Measurements from ENCODE around the gene HBG1. TPM values are rescaled to one million over a fixed set of nuclear protein-coding genes. Genes with fewer than 3 reads are reported as not detected.
"Not testable (repeated sequence)": the region's sequence is repeated elsewhere in the genome, so short reads cannot be mapped to it uniquely, and the experiment has no call there.

HBG1 gene
- total and polyA plus RNA-seq, 11 donors, result not detected

- no peaks in the 10 kb centered on the region for H3K4me1 ChIP-seq
- H3K27me3 ChIP-seq, result no peaks in the 10 kb centered on the region
- no peak overlapping the region for H3K27ac ChIP-seq
- intact Hi-C loops (cut with DNase I), result no loop called here
- DNase-seq (no peak), ATAC-seq (no peak)
- WGBS, 4 donors, result 66 to 74% (median 71%) methylated on average over 7 of the region's 7 CpGs
- H3K4me3 ChIP-seq, result no peak overlapping the region
- no peaks in the 10 kb centered on the region for H3K36me3 ChIP-seq
- H3K9me3 ChIP-seq, result peaks cover 0 to 32% (median 0%) of the 10 kb centered on the region in 12 donors
- TF ChIP-seq CTCF (IDR thresholded peaks at IDR 0.05), result no peak
These were observed 9.0 kb upstream of the HBG1 start for GRCh38 chr11:5258543-5259262.

- no peak overlapping the region for H3K4me3 ChIP-seq
- TF ChIP-seq CTCF (IDR thresholded peaks at IDR 0.05) (no peak), POLR2A (IDR thresholded peaks at IDR 0.05) (no peak)
- no peaks in the 10 kb centered on the region for H3K4me1 ChIP-seq
- H3K27me3 ChIP-seq, result no peaks in the 10 kb centered on the region
- H3K36me3 ChIP-seq, result no peaks in the 10 kb centered on the region
- peaks cover 0 to 26% (median 0%) of the 10 kb centered on the region in 12 donors for H3K9me3 ChIP-seq
- DNase-seq (no peak), ATAC-seq (no peak)
- no peak overlapping the region for H3K27ac ChIP-seq
- 16 to 23% (median 18%) methylated on average over 2 of the region's 2 CpGs for whole genome bisulfite sequencing, 4 donors
- intact Hi-C loops (cut with DNase I), result no loop called here
These were observed 7.6 kb upstream of the HBG1 start for GRCh38 chr11:5257296-5257695.

GRCh38 chr11:5254646-5255413, 5.2 kb upstream of the HBG1 start, which contains the start of gene HBG2:
Gene HBG2 (minus strand): TSS chr11:5254781. CDS start chr11:5254728, 53 bp downstream.
- H3K27me3 ChIP-seq; H3K36me3 ChIP-seq; DNase-seq; H3K9me3 ChIP-seq; ATAC-seq; intact Hi-C loops (cut with DNase I); H3K4me3 ChIP-seq; H3K27ac ChIP-seq; H3K4me1 ChIP-seq: not testable (repeated sequence)
- 58 to 70% (median 67%) methylated on average over 4 of the region's 9 CpGs for WGBS, 4 donors

GRCh38 chr11:5254023-5254422, 4.4 kb upstream of the HBG1 start:
- 61 to 72% (median 65%) methylated on average over 2 of the region's 2 CpGs for WGBS, 4 donors
- H3K4me3 ChIP-seq; ATAC-seq; H3K27ac ChIP-seq; H3K4me1 ChIP-seq; H3K9me3 ChIP-seq; H3K27me3 ChIP-seq; intact Hi-C loops (cut with DNase I); DNase-seq; H3K36me3 ChIP-seq: not testable (repeated sequence)

GRCh38 chr11:5253440-5253839, 3.8 kb upstream of the HBG1 start:
- H3K4me3 ChIP-seq; DNase-seq; H3K4me1 ChIP-seq; H3K9me3 ChIP-seq; ATAC-seq; H3K27ac ChIP-seq; H3K36me3 ChIP-seq; H3K27me3 ChIP-seq; intact Hi-C loops (cut with DNase I): not testable (repeated sequence)
- WGBS, 4 donors, result 58 to 94% (median 86%) methylated on average over 5 of the region's 5 CpGs

Data from heart left ventricle (tissue), 16 donors.